IPS DF 6.9 (cell line): ENCODE data around the gene NFATC2.

Experiments
- DNase-seq: peaks from one replicate; pipeline ENCODE4 v3.0.0-alpha.2; 2013; ENCODE audit warnings: low read depth, low spot score
- H3K27ac ChIP-seq: one replicate; pipeline ENCODE4 v1.5.1; 2013; ENCODE audit warnings: low read length, control low read depth
- H3K27me3 ChIP-seq: 2 replicates; pipeline ENCODE4 v1.6.1; 2013; ENCODE audit warnings: mild to moderate bottlenecking, low read length; ENCODE audit not compliant: control insufficient read depth, insufficient read depth
- H3K36me3 ChIP-seq: 2 replicates; pipeline ENCODE4 v1.6.1; 2013; ENCODE audit warnings: low read length; ENCODE audit not compliant: control insufficient read depth, insufficient read depth
- H3K4me1 ChIP-seq: 2 replicates; pipeline ENCODE4 v1.6.1; 2013; ENCODE audit warnings: low read length; ENCODE audit not compliant: control insufficient read depth, insufficient read depth
- H3K4me3 ChIP-seq: 2 replicates; pipeline ENCODE4 v1.5.1; 2013; ENCODE audit warnings: mild to moderate bottlenecking, low read length
- H3K9me3 ChIP-seq: 2 replicates; pipeline ENCODE4 v1.6.1; 2013; ENCODE audit warnings: low read length, inconsistent platforms; ENCODE audit not compliant: control insufficient read depth, insufficient read depth
- WGBS: extraction: QIAGEN DNeasy Blood & Tissue Kit; methylation state at CpG from one replicate; pipeline ENCODE4 v1.1.7; 2013; ENCODE audit warnings: mixed read lengths, missing lambda C conversion rate; ENCODE audit not compliant: insufficient read length, insufficient coverage; 5-methylcytosine and 5-hydroxymethylcytosine counted together

The NFATC2 gene

GRCh38 chr20:51445591-51445990 lies 96.9 kb downstream of the NFATC2 start:
- Histone ChIP-seq H3K9me3 (no peaks in the 10 kb centered on the region), H3K36me3 (no peaks in the 10 kb centered on the region), H3K27ac (no peak overlapping the region), H3K27me3 (no peaks in the 10 kb centered on the region), H3K4me3 (no peak overlapping the region), H3K4me1 (no peaks in the 10 kb centered on the region)
- no CpG with 5 or more reads among the region's 8 CpGs for WGBS
- no peak for DNase-seq

DNA sequence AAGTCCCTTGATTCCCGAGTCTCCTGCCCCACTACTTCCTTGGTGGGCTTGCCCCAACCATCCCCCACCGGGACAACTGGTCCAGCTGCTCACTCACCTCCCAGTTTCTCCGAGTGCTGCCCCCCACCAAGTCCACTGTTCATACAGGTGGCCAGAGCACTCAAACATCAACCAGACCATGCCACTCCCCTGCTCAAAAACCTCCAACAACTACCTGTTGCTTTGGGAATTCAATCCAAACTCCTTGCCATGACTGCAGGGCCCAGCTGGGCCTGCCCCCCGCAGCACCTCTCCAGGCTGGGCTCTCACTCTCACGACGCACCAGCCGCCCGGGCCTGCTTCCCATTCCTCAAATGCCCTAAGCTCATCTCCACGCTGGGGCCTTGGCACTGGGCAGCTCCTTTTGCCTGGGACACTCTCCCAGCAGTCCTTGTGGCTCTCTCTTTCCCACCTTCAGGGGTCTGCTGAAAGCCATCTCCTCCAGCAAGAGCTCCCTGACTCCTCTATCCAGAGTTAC lies 97.5 kb downstream of the NFATC2 start:
- H3K27ac ChIP-seq = no peak overlapping the region
- WGBS = no CpG with 5 or more reads among the region's 9 CpGs

GRCh38 chr20:51444467-51444866 lies 98.1 kb downstream of the NFATC2 start:
- no peak overlapping the region for H3K4me3 ChIP-seq
- H3K4me1 ChIP-seq = no peaks in the 10 kb centered on the region
- no peaks in the 10 kb centered on the region for H3K27me3 ChIP-seq
- no peaks in the 10 kb centered on the region for H3K36me3 ChIP-seq
- no peaks in the 10 kb centered on the region for H3K9me3 ChIP-seq
- DNase-seq = no peak
- H3K27ac ChIP-seq = no peak overlapping the region
- WGBS = no CpG with 5 or more reads among the region's 9 CpGs

More for the DNA sequence above, 97.5 kb downstream of the NFATC2 start:
- no peaks in the 10 kb centered on the region for H3K36me3 ChIP-seq
- no peaks in the 10 kb centered on the region for H3K27me3 ChIP-seq
- H3K4me1 ChIP-seq = no peaks in the 10 kb centered on the region
- H3K9me3 ChIP-seq = no peaks in the 10 kb centered on the region
- DNase-seq = no peak
- H3K4me3 ChIP-seq = no peak overlapping the region

DNA sequence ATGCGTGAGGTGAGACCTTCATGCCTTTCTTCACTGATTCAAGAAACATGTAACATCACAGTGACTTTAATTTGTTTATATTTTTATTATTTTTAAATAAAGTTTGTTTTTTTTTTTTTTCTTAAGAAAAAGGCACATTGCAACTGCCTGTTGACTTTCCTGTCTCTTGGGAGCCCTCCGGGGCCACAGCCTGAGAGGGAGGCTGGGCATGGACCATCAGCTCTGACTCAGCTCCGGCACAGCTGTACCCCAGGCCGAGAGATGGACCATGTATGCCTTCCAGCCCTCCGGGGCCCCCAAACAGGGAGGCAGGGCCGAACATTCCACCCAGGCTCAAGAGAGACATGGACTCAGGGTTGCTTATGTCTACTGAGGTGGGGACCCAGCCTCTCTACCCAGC lies 99.9 kb downstream of the NFATC2 start:
- no peaks in the 10 kb centered on the region for H3K27me3 ChIP-seq

GRCh38 chr20:51440589-51440988 lies 101.9 kb downstream of the NFATC2 start:
- H3K27ac ChIP-seq = no peak overlapping the region
- H3K4me1 ChIP-seq = no peaks in the 10 kb centered on the region
- no CpG with 5 or more reads among the region's 7 CpGs for WGBS
- no peaks in the 10 kb centered on the region for H3K9me3 ChIP-seq
- no peak overlapping the region for H3K4me3 ChIP-seq
- no peak for DNase-seq
- H3K27me3 ChIP-seq = no peaks in the 10 kb centered on the region
- H3K36me3 ChIP-seq = no peaks in the 10 kb centered on the region

More for the DNA sequence above, 99.9 kb downstream of the NFATC2 start:
- no peak for DNase-seq
- whole genome bisulfite sequencing = no CpG with 5 or more reads among the region's 6 CpGs
- H3K27ac ChIP-seq = no peak overlapping the region
- no peaks in the 10 kb centered on the region for H3K36me3 ChIP-seq
- no peaks in the 10 kb centered on the region for H3K9me3 ChIP-seq
- H3K4me3 ChIP-seq = no peak overlapping the region
- no peaks in the 10 kb centered on the region for H3K4me1 ChIP-seq

DNA sequence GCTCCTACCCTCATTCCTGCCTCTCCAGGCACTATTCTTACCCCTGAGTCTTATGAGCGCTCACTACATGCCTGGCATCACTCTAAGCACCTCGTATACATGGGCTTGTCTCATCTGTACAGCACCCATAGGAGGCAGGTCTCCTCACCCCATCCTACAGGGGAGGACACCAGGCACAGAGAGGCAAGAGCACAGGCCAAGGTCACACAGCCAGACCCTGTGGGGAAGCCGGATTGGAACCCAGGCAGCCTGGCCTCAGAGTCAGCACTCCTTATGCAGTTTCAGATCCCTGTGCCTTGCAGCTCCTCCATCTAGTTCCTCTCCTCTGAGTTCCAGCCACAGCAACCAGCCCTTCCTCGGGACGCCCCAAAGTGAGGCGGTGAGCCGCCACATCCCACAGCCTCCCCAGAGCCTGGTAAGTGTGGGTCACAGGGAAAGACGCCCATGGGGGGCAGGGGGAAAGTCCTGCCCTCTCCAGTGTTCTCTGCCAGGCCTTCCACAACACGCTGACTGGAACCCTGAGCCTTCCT lies 103.3 kb downstream of the NFATC2 start:
- no peak for DNase-seq
- Histone ChIP-seq H3K9me3 (no peaks in the 10 kb centered on the region), H3K36me3 (no peaks in the 10 kb centered on the region), H3K4me1 (no peaks in the 10 kb centered on the region), H3K27ac (no peak overlapping the region), H3K4me3 (no peak overlapping the region), H3K27me3 (no peaks in the 10 kb centered on the region)
- WGBS = no CpG with 5 or more reads among the region's 9 CpGs

DNA sequence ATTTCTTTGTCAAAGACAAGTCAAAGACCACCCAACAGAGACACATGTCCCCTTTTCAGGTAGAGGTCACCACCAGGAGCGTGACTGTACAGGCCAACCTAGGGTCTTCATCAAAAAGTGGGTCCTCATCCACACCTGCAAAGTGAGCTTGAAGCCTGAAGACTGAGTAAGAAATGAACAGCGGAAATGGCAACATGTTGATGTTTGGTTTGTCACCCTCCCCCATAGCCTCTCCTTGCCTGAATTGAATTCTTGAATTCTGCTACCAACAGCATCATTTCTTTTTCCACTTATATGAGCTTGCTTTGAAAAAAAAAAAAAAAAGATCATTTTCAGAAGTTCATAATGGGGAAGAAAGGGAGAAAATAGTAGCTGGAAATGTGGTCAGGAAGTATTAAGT lies 104.4 kb downstream of the NFATC2 start:
- no peak overlapping the region for H3K4me3 ChIP-seq
- H3K36me3 ChIP-seq = no peaks in the 10 kb centered on the region
- no CpG with 5 or more reads among the region's 2 CpGs for WGBS
- H3K9me3 ChIP-seq = no peaks in the 10 kb centered on the region
- no peak for DNase-seq
- H3K4me1 ChIP-seq = no peaks in the 10 kb centered on the region
- no peak overlapping the region for H3K27ac ChIP-seq
- no peaks in the 10 kb centered on the region for H3K27me3 ChIP-seq

GRCh38 chr20:51437182-51437924 lies 105.2 kb downstream of the NFATC2 start:
- no peaks in the 10 kb centered on the region for H3K4me1 ChIP-seq
- H3K9me3 ChIP-seq = no peaks in the 10 kb centered on the region
- no peaks in the 10 kb centered on the region for H3K27me3 ChIP-seq
- no peak overlapping the region for H3K27ac ChIP-seq
- no peak for DNase-seq
- no CpG with 5 or more reads among the region's 7 CpGs for WGBS
- H3K36me3 ChIP-seq = no peaks in the 10 kb centered on the region
- H3K4me3 ChIP-seq = no peak overlapping the region

DNA sequence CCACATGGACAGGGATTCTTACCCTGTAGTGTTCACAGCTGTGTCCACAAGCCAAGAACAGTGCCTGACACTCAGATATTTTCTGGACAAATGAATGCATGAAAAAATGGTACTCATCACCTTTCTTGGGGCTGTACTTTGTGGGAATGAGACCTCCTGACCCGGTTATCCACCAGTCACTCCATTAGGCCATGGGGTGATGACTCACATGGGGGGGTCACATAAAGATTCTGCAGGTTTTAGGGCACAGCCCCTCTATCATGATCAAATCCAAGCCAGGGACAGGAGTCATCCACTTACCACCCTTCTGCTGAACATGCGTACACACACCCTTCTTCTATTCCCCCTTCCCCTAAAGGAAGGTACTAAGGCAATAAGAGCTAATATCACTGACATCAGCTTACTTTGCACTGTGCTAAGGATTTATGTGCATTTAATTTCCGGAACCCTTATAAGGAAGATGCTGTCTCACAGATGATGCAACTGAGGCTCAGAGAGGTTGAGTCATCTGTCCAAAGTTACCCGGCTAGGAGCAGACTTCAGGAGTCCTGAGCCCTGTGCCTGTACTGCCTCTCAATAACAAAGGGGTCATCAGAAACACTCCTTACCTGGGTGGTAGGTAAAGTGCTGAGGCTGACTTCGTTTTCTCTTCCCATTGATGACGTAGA lies 107.8 kb downstream of the NFATC2 start:
- H3K27me3 ChIP-seq = no peaks in the 10 kb centered on the region
- H3K36me3 ChIP-seq = no peaks in the 10 kb centered on the region
- no peaks in the 10 kb centered on the region for H3K4me1 ChIP-seq
- no peak overlapping the region for H3K4me3 ChIP-seq
- WGBS = no CpG with 5 or more reads among the region's 6 CpGs
- H3K9me3 ChIP-seq = no peaks in the 10 kb centered on the region
- H3K27ac ChIP-seq = no peak overlapping the region
- no peak for DNase-seq

DNA sequence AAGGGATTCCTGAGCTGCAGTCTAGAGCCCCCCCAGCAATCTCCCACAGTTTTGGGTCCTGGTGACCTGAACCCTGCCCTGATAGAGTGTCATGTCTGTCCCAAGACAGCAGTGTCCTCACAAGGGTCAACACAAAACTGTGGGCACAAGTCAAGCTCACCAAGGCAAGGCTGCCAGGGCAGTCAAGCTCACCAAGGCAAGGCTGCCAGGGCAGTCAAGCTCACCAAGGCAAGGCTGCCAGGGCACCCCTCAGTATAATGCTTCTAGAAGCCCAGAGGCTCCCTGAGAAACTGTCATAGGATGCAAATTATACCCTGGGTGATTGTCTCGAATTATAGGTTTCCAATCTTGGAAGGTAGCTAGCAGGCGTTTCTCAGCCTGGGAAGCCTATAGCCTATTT lies 108.5 kb downstream of the NFATC2 start:
- no peaks in the 10 kb centered on the region for H3K36me3 ChIP-seq
- no CpG with 5 or more reads among the region's 2 CpGs for WGBS
- no peak overlapping the region for H3K4me3 ChIP-seq
- H3K27ac ChIP-seq = no peak overlapping the region
- no peaks in the 10 kb centered on the region for H3K27me3 ChIP-seq
- H3K4me1 ChIP-seq = no peaks in the 10 kb centered on the region
- no peak for DNase-seq
- no peaks in the 10 kb centered on the region for H3K9me3 ChIP-seq
